ENCODE results near the gene C15orf39. TPM values are rescaled to one million over a fixed set of nuclear protein-coding genes. Genes with fewer than 3 reads are reported as not detected.

The C15orf39 gene
- total RNA-seq, 2 experiments from 2014 or later = 34.3 to 35.7 TPM

DNA sequence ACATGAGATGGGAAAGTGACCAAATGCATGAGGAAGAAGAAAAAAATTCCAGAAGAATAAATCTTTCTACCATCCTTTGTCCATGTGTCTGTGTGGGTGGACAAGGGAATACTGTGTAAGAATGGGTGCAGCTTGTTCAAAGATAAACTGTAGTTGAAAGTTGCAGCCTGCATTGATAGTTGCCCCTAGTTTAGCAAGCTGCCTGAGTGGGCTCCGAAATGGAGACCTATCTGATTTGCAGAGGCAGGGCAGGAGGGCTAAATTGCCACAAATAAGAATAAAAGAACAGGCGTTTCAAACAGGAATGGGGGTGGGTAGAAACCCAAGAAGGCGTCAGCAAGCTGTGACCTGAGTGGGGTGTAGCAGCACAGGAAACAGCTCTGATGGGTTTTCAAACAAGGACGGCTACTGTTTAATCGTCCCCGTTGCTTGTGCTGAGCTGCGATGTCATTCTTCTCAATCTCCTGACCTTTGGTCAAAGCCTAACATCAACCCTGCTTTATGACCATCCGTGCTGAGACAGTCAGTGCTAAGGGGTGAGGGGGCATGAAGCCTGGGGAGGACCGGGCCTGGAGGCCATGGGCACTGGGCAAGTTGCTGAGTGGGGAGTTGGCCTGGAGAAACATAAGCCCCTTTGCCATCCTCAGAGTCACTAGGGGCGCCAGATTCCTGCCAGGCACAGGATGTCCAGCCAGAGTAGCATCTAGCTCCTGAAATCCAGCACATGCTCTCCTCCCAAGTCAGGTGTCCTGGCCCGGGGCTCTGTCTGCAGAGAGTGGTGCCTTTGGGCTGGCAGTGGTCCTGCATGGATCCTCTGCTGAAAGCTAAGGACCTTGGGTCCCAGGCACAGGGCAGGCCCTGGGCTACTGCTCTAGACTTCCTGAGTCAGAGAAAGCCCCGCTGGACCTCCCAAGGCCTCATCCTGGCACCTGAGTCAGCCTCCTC lies 19.2 kb upstream of the C15orf39 start:
- peaks cover 5% of the 10 kb centered on the region for H3K4me1 Mint-ChIP-seq
- H3K4me3 Mint-ChIP-seq = no peak overlapping the region
- DNase-seq = no peak
- H3K27ac Mint-ChIP-seq = no peak overlapping the region
- H3K27me3 Mint-ChIP-seq = peaks cover 48% of the 10 kb centered on the region
- H3K9me3 Mint-ChIP-seq = no peaks in the 10 kb centered on the region
- H3K36me3 Mint-ChIP-seq = no peaks in the 10 kb centered on the region

DNA sequence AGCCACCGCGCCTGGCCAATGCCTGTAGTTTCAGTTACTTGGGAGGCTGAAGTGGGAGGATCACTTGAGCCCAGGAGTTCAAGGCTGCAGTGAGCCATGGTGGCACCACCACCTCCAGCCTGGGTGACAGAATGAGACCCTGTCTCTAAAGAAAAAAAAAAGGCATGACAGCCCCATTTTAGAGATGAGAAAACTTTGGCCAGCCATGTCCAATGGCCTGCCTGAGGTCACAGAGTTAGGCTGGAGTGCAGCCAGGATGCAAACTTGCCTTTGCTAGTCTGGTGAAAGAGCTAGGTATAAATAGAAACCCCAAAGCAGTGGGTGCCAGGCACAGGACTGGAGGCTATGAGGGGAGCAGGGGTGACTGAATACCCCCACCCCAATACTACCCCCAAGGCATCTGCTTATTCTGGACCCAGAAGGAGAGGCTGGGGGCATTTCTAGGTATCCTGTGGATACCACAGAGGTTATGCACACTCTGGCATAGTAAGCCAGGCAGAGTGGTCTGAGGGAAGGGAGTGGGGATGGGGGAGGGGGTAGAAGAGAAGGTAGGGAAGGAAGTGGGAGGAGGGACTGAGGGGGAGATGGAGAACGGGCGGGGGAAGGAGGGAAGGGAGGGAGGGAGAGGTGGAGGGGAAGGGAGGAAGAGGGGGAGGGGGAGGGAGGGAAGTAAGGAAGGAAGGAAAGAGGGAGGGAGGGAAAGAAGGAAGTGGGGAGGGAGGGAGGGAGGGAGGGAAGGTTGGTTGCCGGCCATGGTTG lies 16.2 kb upstream of the C15orf39 start:
- Mint-ChIP-seq H3K27me3 (peaks cover 22% of the 10 kb centered on the region), H3K4me1 (no peaks in the 10 kb centered on the region), H3K27ac (no peak overlapping the region), H3K4me3 (no peak overlapping the region), H3K36me3 (no peaks in the 10 kb centered on the region), H3K9me3 (no peaks in the 10 kb centered on the region)
- DNase-seq = no peak

DNA sequence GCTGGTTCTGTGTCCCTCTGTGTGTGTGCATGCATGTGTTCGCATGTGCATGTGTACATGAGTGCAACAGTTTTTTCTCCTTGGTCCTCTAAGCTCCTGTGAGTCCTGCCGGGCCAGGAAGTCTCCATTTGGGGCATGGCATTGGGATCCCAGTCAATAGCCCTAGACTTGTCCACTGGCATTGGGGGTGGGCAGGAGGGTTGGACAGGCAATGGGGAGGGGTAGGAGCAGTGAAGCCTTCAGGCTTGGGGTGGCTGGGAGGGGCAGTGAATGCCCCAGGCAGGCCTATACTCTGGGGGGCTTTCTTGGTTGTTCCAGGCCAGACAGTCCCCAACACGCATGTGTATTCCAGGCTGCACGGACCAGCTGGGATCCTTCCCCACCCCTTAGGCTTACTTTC lies 15.6 kb upstream of the C15orf39 start:
- DNase-seq = no peak

DNA sequence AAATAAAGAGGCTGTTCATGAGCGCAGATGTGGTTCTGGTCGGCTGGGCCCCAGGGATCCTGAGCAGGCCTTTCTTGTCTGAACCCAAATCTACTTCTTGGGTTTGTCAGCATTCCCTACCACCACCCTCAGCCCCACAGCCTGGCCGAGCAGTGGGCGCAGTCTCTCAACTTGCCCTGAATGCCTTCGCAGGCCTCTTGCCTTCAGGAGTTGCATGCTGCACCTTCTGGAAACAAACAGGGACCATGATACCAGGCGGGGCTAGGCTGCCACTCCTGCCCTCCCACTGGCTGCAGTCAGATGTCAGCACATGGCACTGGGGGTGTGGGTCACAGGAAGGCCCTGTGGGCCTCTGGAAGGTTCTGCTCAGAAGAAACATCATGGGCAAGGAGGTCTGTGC lies 13.2 kb upstream of the C15orf39 start:
- Mint-ChIP-seq H3K4me3 (no peak overlapping the region), H3K9me3 (no peaks in the 10 kb centered on the region), H3K4me1 (no peaks in the 10 kb centered on the region), H3K36me3 (no peaks in the 10 kb centered on the region), H3K27me3 (peaks cover 8% of the 10 kb centered on the region), H3K27ac (no peak overlapping the region)
- no peak for DNase-seq

More for the DNA sequence above, 15.6 kb upstream of the C15orf39 start:
- no peak overlapping the region for H3K27ac Mint-ChIP-seq
- no peaks in the 10 kb centered on the region for H3K36me3 Mint-ChIP-seq
- H3K27me3 Mint-ChIP-seq = peaks cover 16% of the 10 kb centered on the region
- H3K4me1 Mint-ChIP-seq = no peaks in the 10 kb centered on the region
- H3K9me3 Mint-ChIP-seq = no peaks in the 10 kb centered on the region
- H3K4me3 Mint-ChIP-seq = no peak overlapping the region

DNA sequence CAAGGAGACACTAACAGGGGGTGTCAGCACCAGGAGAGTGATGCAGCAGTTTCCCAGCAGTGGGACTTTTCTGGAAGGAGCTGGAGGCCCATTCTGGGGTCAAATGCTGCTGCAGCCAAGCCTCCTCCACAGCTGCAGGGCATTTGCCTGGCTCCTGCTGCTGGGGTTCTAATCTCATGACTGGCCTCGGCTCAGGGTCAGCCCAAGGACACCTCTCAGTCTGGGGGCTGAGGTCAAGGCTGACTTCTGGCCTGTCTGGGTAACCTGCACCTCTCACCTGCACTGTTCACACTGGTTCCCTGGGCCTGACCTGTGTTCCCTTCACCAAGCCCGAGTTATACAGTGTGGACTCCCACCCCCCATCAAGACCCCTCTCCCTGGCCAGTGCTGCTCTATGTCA lies 10.4 kb upstream of the C15orf39 start:
- Mint-ChIP-seq H3K4me3 (no peak overlapping the region), H3K4me1 (no peaks in the 10 kb centered on the region), H3K9me3 (no peaks in the 10 kb centered on the region), H3K36me3 (no peaks in the 10 kb centered on the region), H3K27ac (no peak overlapping the region), H3K27me3 (peaks cover 10% of the 10 kb centered on the region)
- DNase-seq = no peak

DNA sequence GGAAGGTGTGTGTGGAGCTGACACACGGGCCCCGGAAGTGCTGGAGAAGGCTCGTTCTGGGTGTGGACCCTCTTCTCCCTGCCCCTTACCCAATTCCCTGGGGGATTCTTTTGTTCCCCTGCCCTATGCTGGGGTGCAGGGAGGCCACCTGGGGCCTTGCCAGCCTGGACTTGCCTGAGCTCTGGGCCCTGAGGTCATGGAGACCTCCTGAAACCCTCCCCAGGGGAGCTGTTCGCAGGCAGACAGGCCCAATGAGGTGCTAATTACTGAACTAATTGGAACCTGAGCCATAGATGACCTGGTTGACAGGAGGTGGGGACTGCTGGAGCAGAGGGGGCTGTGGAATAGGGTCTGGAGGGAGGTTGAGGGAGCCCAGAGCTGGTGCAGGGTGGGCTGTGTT lies 9.4 kb upstream of the C15orf39 start:
- no peaks in the 10 kb centered on the region for H3K4me1 Mint-ChIP-seq
- no peak for DNase-seq
- H3K36me3 Mint-ChIP-seq = no peaks in the 10 kb centered on the region
- no peak overlapping the region for H3K27ac Mint-ChIP-seq
- no peak overlapping the region for H3K4me3 Mint-ChIP-seq
- peaks cover 10% of the 10 kb centered on the region for H3K27me3 Mint-ChIP-seq
- no peaks in the 10 kb centered on the region for H3K9me3 Mint-ChIP-seq

DNA sequence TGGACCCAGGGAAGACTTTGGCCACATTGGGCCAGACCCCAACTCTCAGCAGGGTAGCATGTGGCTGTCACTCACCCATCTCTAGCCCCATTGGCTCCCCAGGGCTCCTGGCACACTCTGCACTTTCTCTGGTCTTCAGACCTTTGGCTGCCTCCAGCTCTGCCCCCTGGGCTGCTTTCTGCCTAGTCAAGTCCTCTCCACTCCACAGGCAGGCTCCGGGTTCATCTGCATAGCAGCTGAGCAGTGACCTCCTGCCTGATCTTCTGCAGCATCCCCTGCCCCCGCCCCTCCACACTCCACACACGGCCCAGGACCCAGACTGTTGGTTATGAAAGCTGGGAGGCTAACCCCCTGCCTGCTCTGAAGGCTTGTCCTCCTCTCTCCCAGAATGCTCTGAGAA lies 8.4 kb upstream of the C15orf39 start:
- no peak overlapping the region for H3K27ac Mint-ChIP-seq
- no peaks in the 10 kb centered on the region for H3K9me3 Mint-ChIP-seq
- peaks cover under 1% of the 10 kb centered on the region for H3K4me1 Mint-ChIP-seq
- H3K4me3 Mint-ChIP-seq = no peak overlapping the region
- H3K27me3 Mint-ChIP-seq = peaks cover 10% of the 10 kb centered on the region
- DNase-seq = no peak
- H3K36me3 Mint-ChIP-seq = no peaks in the 10 kb centered on the region

DNA sequence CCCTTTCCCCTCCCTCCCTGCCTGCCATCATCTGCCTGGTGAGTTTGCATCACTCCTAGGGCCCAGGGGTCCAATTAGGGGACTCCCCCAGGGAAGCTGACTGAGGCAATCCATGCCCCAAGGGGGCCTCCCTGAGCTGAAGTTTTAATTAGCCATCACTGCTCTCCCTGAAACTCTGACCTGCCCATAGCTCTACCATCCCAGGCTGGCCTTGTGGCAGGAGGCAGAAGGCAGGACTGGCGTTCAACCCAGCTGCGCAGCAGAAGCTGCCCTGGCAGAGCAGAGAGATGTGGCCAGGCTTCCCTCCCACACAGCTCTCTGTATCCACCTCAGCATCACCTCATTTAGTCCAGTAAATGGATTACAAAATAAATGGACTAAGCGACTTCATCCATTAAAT lies 7.7 kb upstream of the C15orf39 start:
- H3K27ac Mint-ChIP-seq = no peak overlapping the region
- H3K36me3 Mint-ChIP-seq = no peaks in the 10 kb centered on the region
- H3K27me3 Mint-ChIP-seq = peaks cover 10% of the 10 kb centered on the region
- DNase-seq = no peak
- no peak overlapping the region for H3K4me3 Mint-ChIP-seq
- no peaks in the 10 kb centered on the region for H3K9me3 Mint-ChIP-seq
- peaks cover 8% of the 10 kb centered on the region for H3K4me1 Mint-ChIP-seq

DNA sequence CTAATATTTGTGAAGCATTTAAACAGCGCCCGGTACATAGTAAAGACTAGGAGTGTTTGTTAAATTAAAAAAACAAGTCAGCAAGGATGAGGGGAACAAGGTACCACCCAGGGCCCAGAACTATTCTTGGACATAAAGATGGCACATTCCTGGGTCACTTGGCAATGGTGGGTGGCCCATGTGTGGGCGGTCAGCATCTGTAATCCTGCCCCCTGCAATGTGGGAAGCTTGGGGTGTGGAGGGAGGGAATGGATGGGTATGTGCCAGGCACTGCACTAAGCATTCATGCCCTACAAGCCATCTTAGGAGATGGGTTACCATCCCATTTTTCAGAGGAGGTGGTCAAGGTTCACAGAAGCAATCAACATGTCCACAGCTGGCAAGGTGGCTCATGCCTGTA lies 7.3 kb upstream of the C15orf39 start:
- Mint-ChIP-seq H3K4me3 (no peak overlapping the region), H3K36me3 (no peaks in the 10 kb centered on the region), H3K9me3 (no peaks in the 10 kb centered on the region), H3K4me1 (peaks cover 12% of the 10 kb centered on the region), H3K27ac (no peak overlapping the region), H3K27me3 (peaks cover 10% of the 10 kb centered on the region)
- no peak for DNase-seq

DNA sequence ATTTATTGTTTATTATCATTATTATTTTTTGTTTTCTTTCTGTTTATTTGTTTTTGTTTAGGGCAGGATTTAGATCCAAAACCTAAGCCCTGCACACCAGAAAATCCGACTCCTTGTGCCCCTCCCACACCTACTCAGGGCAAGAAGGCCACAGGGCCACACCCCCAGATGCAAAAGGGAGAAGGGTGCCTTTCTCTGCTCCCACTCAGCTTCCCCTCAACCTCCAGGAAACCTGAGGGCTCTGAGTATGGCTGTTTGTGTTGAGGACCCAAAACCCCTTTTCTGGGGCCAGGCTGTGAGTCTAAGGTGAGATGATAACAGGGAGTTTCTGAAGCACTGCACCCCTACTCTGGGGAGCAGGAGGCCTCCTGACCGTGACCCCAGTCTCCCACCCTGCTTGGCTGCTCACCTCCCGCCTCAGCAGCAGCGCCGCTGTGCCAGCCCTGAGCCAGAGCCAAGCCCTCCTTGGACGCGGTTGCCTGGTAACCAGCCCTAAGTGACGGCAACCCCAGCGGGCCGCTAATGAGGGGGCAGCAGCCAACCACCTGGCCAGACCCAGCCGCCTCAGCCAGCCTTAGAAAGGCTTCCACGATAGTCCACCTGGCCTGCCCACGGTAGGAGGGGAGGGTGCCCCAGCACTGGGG lies 6.4 kb upstream of the C15orf39 start:
- no peak for DNase-seq
- peaks cover 14% of the 10 kb centered on the region for H3K27me3 Mint-ChIP-seq
- H3K4me3 Mint-ChIP-seq = no peak overlapping the region
- H3K27ac Mint-ChIP-seq = no peak overlapping the region
- peaks cover 20% of the 10 kb centered on the region for H3K4me1 Mint-ChIP-seq
- H3K9me3 Mint-ChIP-seq = no peaks in the 10 kb centered on the region
- H3K36me3 Mint-ChIP-seq = no peaks in the 10 kb centered on the region

DNA sequence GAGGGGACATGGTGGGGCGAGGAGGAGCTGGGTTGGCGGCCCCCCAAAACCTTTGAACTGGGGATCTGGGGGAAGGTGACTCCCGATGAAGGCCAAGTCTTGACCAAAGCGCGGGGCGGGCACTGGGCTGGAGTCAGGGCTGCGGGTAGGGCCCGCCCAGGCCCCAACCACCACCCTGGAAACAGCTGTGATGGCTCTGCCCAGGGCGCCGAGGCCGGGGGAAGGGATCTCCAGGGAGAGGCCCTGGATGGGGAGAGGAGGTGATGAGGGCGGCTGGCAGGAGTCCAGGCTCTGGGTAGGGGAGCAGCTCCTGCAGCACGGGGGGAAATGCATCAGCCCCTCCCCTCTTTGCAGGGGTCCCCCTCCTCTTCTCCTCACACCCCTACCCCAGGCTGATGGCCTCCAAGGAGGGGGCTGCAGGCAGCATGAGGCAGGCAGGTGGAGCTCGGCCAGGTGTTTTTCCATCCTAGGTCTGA lies 5.9 kb upstream of the C15orf39 start:
- no peaks in the 10 kb centered on the region for H3K9me3 Mint-ChIP-seq
- no peak overlapping the region for H3K4me3 Mint-ChIP-seq
- peaks cover 25% of the 10 kb centered on the region for H3K4me1 Mint-ChIP-seq
- H3K27me3 Mint-ChIP-seq = peaks cover 14% of the 10 kb centered on the region
- H3K36me3 Mint-ChIP-seq = no peaks in the 10 kb centered on the region
- H3K27ac Mint-ChIP-seq = no peak overlapping the region
- no peak for DNase-seq

DNA sequence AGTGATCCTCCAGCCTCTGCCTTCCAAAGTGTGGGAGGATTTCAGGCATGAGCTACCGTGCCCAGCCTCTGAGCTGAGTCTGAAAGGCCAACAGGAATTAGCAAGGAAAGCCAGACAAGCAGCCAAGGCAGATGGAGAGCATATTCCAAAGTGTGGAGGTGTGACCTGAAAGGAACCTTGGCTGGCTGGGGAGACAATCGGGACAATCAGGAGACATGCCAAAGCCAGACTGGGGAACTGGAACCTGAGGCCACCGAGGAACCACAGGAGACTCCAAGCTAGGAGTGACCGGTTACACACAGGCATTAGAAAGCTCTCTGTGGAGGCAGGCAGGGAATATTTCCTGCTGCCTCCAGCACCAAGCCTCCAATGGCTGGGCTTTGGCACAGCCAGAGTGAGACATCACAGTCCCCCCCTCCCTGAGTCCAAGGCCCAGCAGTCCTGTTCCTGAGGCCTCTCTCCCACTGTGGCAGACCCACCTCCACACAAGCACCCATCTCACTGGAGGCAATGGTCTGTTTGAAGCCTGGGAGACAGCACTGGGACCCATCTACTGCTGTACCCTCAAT lies 4.5 kb upstream of the C15orf39 start:
- H3K9me3 Mint-ChIP-seq = no peaks in the 10 kb centered on the region
- H3K4me1 Mint-ChIP-seq = peaks cover 32% of the 10 kb centered on the region
- H3K36me3 Mint-ChIP-seq = no peaks in the 10 kb centered on the region
- H3K27me3 Mint-ChIP-seq = peaks cover 11% of the 10 kb centered on the region
- no peak overlapping the region for H3K4me3 Mint-ChIP-seq
- no peak overlapping the region for H3K27ac Mint-ChIP-seq
- no peak for DNase-seq

DNA sequence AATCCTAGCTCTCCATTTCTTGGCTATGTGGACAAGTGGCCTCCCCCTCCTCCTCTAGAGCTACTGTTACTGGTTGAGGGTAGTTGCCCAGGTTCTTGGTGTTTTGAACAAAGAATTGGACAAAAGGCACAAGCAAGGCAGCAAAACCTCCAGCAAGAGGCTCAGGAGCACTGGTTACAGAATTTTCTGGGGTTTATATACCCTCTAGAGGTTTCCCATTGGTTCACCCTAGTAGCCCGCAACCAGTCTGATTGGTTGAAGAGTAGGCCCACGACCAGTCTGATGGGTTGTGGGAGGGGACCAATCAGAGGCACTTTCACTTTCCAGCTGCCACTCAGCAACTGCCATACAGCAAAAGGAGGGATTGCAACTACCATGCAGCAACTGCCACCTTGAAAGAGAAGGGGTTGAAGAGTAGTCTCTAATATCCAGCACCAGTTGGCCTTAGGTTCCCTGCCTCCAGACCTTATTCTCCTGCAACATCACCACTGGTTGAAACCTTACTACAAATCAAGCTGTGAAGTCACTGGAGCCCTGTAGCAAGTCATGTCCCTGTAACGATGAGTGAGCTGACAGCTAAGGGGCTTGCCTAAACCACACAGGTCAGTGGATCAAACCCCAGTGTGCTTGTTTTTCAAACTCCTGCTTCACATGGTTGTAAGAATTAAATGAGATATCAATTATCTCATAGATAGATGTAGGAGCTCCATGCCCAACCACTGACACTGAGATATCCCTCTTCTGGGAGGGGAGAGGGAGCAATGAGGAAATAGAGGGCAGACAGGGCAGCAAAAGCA lies 2.9 kb upstream of the C15orf39 start:
- Mint-ChIP-seq H3K4me3 (no peak overlapping the region), H3K27ac (no peak overlapping the region), H3K9me3 (no peaks in the 10 kb centered on the region), H3K36me3 (peaks cover 8% of the 10 kb centered on the region), H3K27me3 (peaks cover 11% of the 10 kb centered on the region), H3K4me1 (peaks cover 37% of the 10 kb centered on the region)
- peak; percentile 37 for DNase-seq

DNA sequence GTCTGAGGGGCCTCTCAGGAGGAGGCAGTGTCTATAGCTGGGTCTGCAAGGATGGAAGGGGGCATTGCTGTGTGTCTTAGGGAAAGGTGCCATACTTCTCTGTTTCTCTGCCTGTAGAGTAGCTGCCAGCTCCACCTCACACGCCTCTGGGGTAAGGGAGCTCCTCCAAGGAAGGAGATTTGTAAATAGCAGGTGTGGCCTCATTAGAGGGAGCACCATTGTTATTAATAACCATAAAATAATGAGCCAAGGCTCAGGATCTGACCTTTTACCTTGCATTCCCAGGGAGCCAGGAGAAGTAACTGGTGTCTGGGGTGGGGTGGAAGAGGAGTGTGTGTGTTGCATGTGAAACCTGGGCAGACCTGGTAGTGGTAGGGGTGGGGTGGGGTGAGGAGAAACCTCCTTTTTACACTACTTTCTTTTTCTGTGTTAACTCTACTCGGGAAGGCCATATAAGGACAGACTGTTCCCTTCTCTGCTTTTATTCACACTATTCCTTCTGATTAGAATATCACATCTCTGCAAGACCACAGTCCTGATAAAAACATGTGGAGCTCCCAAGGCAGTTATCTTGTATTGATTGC lies 2.2 kb upstream of the C15orf39 start:
- Mint-ChIP-seq H3K4me3 (no peak overlapping the region), H3K4me1 (peaks cover 44% of the 10 kb centered on the region), H3K27me3 (peaks cover 10% of the 10 kb centered on the region), H3K27ac (no peak overlapping the region), H3K9me3 (no peaks in the 10 kb centered on the region), H3K36me3 (peaks cover 11% of the 10 kb centered on the region)
- DNase-seq = no peak
